HEK293 (cell line): ENCODE measurements around the gene LIPJ.

Experiments used
- CTCF ChIP-seq: fragments of 450-650 bp; formaldehyde crosslinking; IDR thresholded peaks from 2 replicates; pipeline ENCODE4 v1.5.1; 2016; ENCODE audit warnings: missing biosample characterization, missing genetic modification characterization
- SP2 ChIP-seq: fragments of 450-650 bp; formaldehyde crosslinking; IDR thresholded peaks from 2 replicates; pipeline ENCODE4 v1.5.1; 2016; ENCODE audit warnings: missing biosample characterization, missing genetic modification characterization
- ZBTB49 ChIP-seq: fragments of 450-650 bp; formaldehyde crosslinking; IDR thresholded peaks from 2 replicates; pipeline ENCODE4 v1.5.1; 2016; ENCODE audit warnings: missing biosample characterization, missing genetic modification characterization, low read depth
- ZNF169 ChIP-seq: fragments of 450-650 bp; formaldehyde crosslinking; IDR thresholded peaks from 2 replicates; pipeline ENCODE4 v1.5.1; 2016; ENCODE audit warnings: missing biosample characterization, missing genetic modification characterization
- ZNF785 ChIP-seq: fragments of 450-650 bp; formaldehyde crosslinking; IDR thresholded peaks from 2 replicates; pipeline ENCODE4 v1.5.1; 2016; ENCODE audit warnings: missing biosample characterization, missing genetic modification characterization

DNA sequence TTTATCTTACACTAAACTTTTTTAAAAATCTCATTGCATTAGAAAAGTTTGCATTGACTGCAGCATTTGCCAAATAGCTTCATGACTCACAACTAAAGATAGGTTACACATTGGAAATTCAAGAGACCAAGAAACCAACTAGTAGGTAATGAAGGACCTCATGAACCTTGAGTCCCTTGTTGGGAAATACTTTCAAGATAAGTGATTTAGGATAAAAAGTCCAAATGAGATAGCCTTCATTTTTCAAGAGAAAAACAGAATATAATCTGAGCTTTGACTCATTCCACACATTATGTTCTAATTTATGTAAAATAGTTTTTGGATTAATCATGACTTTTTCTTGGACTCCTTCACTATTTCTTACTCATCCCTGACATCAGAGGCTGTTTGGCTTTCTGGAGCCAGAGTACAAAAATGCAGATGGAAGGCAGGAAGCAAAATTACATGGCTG, 64.6 kb downstream of the LIPJ start:
- TF ChIP-seq CTCF (tag by site-specific recombination) (no peak), ZBTB49 (no peak), ZNF169 (no peak), SP2 (tag by site-specific recombination) (no peak), ZNF785 (tag by site-specific recombination) (no peak)
